Keratinocyte (primary cell): ENCODE results near the gene DIDO1. TPM values are rescaled to one million over a fixed set of nuclear protein-coding genes. Genes with fewer than 3 reads are reported as not detected.

Source experiments
- DNase-seq: peaks from one replicate; pipeline ENCODE4 v3.0.0-alpha.2; 2011; ENCODE audit warnings: low read depth, missing footprints, low spot score
- FAIRE-seq: peaks from 2 replicates; lab custom pipeline; 2011; peaks lifted over from hg19 to GRCh38; lab: Jason Lieb, UNC
- H2AFZ ChIP-seq: 2 replicates; pipeline ENCODE4 v1.6.0; 2012; ENCODE audit warnings: low read length, control low read depth, inconsistent platforms; ENCODE audit not compliant: control insufficient read depth
- H3K27ac ChIP-seq: 2 replicates; pipeline ENCODE4 v1.5.1; 2011; ENCODE audit warnings: low read length; ENCODE audit not compliant: control insufficient read depth, insufficient read depth
- H3K27me3 ChIP-seq: 3 replicates; pipeline ENCODE4 v1.6.0; 2011; ENCODE audit warnings: low read length; ENCODE audit not compliant: control insufficient read depth, insufficient read depth; ENCODE audit errors: extremely low read depth
- H3K36me3 ChIP-seq, 2 experiments: 2 replicates in 1 of 2; 3 replicates in 1 of 2; pipeline ENCODE4 v1.5.1; 2011; ENCODE audit warnings: low read length in 2 of 2, mild to moderate bottlenecking in 1 of 2; ENCODE audit not compliant: control insufficient read depth in 2 of 2, insufficient read depth in 2 of 2; ENCODE audit errors: extremely low read depth in 1 of 2
- H3K4me1 ChIP-seq: 3 replicates; pipeline ENCODE4 v1.5.1; 2011; ENCODE audit warnings: low read length; ENCODE audit not compliant: control insufficient read depth, insufficient read depth; ENCODE audit errors: extremely low read depth
- H3K4me2 ChIP-seq: 3 replicates; pipeline ENCODE4 v1.6.0; 2011; ENCODE audit warnings: low read depth, low read length; ENCODE audit not compliant: control insufficient read depth, insufficient read depth; ENCODE audit errors: extremely low read depth
- H3K4me3 ChIP-seq, 3 experiments: fragments of 200-600 bp in 1 of 3; sonication (generic) in 1 of 3; 2 replicates in 2 of 3; 3 replicates in 1 of 3; pipeline ENCODE4 v1.5.1; 2011 to 2016; ENCODE audit warnings: low read length in 3 of 3, mild to moderate bottlenecking in 3 of 3, control low read depth in 2 of 3, inconsistent platforms in 1 of 3, low read depth in 1 of 3, mixed read lengths in 1 of 3, mixed run types in 1 of 3, moderate library complexity in 1 of 3; ENCODE audit not compliant: control insufficient read depth in 2 of 3, insufficient read depth in 2 of 3; ENCODE audit errors: extremely low read depth in 1 of 3
- H3K79me2 ChIP-seq: 2 replicates; pipeline ENCODE4 v1.6.0; 2012; ENCODE audit warnings: low read length; ENCODE audit not compliant: control insufficient read depth, insufficient read depth
- H3K9ac ChIP-seq: 3 replicates; pipeline ENCODE4 v1.6.0; 2011; ENCODE audit warnings: low read length; ENCODE audit not compliant: control insufficient read depth, insufficient read depth; ENCODE audit errors: extremely low read depth
- H3K9me1 ChIP-seq: 3 replicates; pipeline ENCODE4 v1.6.0; 2011; ENCODE audit warnings: low read length; ENCODE audit not compliant: control insufficient read depth, insufficient read depth; ENCODE audit errors: extremely low read depth
- H3K9me3 ChIP-seq: 2 replicates; pipeline ENCODE4 v1.5.1; 2012; ENCODE audit warnings: low read depth, low read length; ENCODE audit not compliant: control insufficient read depth
- H4K20me1 ChIP-seq: 3 replicates; pipeline ENCODE4 v1.6.0; 2011; ENCODE audit warnings: low read length; ENCODE audit not compliant: control insufficient read depth, insufficient read depth; ENCODE audit errors: extremely low read depth
- CTCF ChIP-seq, 3 experiments: IDR thresholded peaks in 1 of 3; conservative IDR thresholded peaks in 1 of 3; optimal IDR thresholded peaks in 1 of 3; 2 replicates in 2 of 3; 3 replicates in 1 of 3; pipeline versions ENCODE3 to v1.5.1; 2011; ENCODE audit warnings: low read length in 3 of 3, mild to moderate bottlenecking in 3 of 3, moderate library complexity in 2 of 3, control low read depth in 1 of 3, inconsistent platforms in 1 of 3; ENCODE audit not compliant: insufficient read depth in 2 of 3; ENCODE audit errors: extremely low read depth in 1 of 3
- EZH2 ChIP-seq: IDR thresholded peaks from one replicate; pipeline ENCODE4 v1.6.1; 2012; ENCODE audit warnings: inconsistent platforms, mild to moderate bottlenecking, low read length, moderate library complexity
- dilution Hi-C: fragments of 300-500 bp; cut with MboI; formaldehyde crosslinking; loops from one replicate; pipeline ENCODE4 v1.7.0; 2020; ENCODE audit warnings: low sequenced_read_pairs; ENCODE audit not compliant: extremely low pct_ligation_motif_present
- polyA plus RNA-seq, 5 experiments: library from polyadenylated mRNA; depleted of rRNA in 3 of 5; stranded (reverse) in 3 of 5; stranded (forward) in 1 of 5; unstranded in 1 of 5; fragments of >200 nt; gene quantifications; 1 replicate in 1 of 5; 2 replicates in 3 of 5; 3 replicates in 1 of 5; pipeline versions ENCODE4 v1.2.1 to v1.2.3, GENCODE V29; 2011 to 2012; ENCODE audit warnings: missing spikeins in 2 of 5, low read depth in 1 of 5, low replicate concordance in 1 of 5

Gene DIDO1
- polyA plus RNA-seq, 1 donor (not counting 4 experiments of a cell fraction or from before 2014, with no cell fraction given): 14.2 TPM

DNA sequence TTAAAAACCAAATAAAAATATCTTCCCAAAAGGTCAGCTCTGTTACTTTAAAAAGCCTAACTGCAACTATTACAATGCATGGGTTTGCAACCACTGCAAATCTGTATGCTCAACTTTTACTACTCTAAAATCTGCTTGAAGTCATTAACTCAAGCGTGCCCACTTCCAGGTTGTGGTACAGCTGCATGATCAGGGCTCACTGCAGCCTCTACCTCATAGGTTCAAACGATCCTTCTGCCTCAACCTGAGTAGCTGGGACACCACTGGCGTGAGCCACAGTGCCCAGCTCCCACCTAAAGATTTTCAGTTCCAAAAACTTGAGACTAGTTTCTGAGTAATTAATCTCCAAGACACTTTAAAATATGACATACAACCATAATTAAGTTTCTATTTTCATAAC, 8.2 kb downstream of the DIDO1 start:
- Histone ChIP-seq H3K4me2 (no peak overlapping the region), H3K27ac (no peak overlapping the region), H3K9me3 (no peaks in the 10 kb centered on the region), H3K9ac (no peak overlapping the region), H3K9me1 (peaks cover 15% of the 10 kb centered on the region), H4K20me1 (peaks cover 74% of the 10 kb centered on the region), H2AFZ (no peak overlapping the region), H3K79me2 (peaks cover 100% of the 10 kb centered on the region), H3K27me3 (no peaks in the 10 kb centered on the region), H3K36me3 (peaks cover 4 to 21% of the 10 kb centered on the region in 2 experiments), H3K4me1 (peaks cover 29% of the 10 kb centered on the region), H3K4me3 (no peak overlapping the region)
- DNase-seq (no peak), FAIRE-seq (no peak)
- dilution Hi-C loops: no loop called here
- TF ChIP-seq CTCF (optimal IDR thresholded peaks at IDR 0.05 in 1 of 3, IDR thresholded peaks at IDR 0.05 in 1 of 3, conservative IDR thresholded peaks at IDR 0.05 in 1 of 3; ENCODE audit: extremely low read depth in 1 of 3, insufficient read depth in 2 of 3, low read length in 3 of 3) (no peak), EZH2 (no peak)

DNA sequence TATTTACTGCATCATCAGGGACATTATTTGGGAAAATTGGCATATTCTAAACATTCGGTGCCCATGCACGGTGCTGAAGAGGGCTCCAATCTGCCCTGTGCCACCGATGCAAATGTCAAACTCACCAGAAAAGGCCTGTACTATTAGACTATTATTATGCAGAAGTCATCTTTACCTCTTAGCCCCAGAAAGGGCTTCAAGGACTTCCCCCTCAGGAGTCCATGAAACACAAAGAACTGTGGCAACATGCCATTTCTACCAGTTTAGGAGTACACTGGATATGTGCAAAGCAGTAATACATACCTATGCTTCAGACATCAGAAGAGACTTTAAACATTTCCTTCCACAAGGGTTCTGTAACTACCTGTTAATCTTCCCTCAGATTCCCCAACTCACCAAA, 8.6 kb downstream of the DIDO1 start:
- Histone ChIP-seq H3K4me2 (no peak overlapping the region), H3K9ac (no peak overlapping the region), H3K4me1 (peaks cover 24% of the 10 kb centered on the region), H3K36me3 (peaks cover 7 to 22% of the 10 kb centered on the region in 2 experiments), H3K27me3 (no peaks in the 10 kb centered on the region), H3K9me3 (no peaks in the 10 kb centered on the region), H3K9me1 (peaks cover 13% of the 10 kb centered on the region), H2AFZ (no peak overlapping the region), H4K20me1 (peaks cover 74% of the 10 kb centered on the region), H3K79me2 (peaks cover 100% of the 10 kb centered on the region), H3K4me3 (no peak overlapping the region), H3K27ac (no peak overlapping the region)
- TF ChIP-seq EZH2: no peak
- TF ChIP-seq CTCF (optimal IDR thresholded peaks at IDR 0.05 in 1 of 3, IDR thresholded peaks at IDR 0.05 in 1 of 3, conservative IDR thresholded peaks at IDR 0.05 in 1 of 3; ENCODE audit: extremely low read depth in 1 of 3, insufficient read depth in 2 of 3, low read length in 3 of 3): no peak
- DNase-seq (no peak), FAIRE-seq (no peak)
- dilution Hi-C loops: no loop called here
